SK-N-SH (cell line): Measurements from ENCODE around the gene C21orf91. TPM values are rescaled to one million over a fixed set of nuclear protein-coding genes. Genes with fewer than 3 reads are reported as not detected.

Source experiments
- CTCF ChIA-PET: fragments of 300-600, 350-600 bp; formaldehyde crosslinking; extraction: SDS; loops from one replicate; lab custom pipeline; 2021; lab: Yijun Ruan, JAX
- POLR2A ChIA-PET: fragments of 350-600 bp; sonication (Branson Sonifier 250); formaldehyde crosslinking; extraction: SDS; loops from one replicate; lab custom pipeline; 2020; ENCODE audit warnings: antibody characterized with exemption, inconsistent platforms; lab: Yijun Ruan, JAX
- DNase-seq: peaks from one replicate; pipeline ENCODE4 v3.0.0; 2012
- H2AFZ ChIP-seq: fragments of 200-600 bp; sonication (generic); 2 replicates; pipeline ENCODE4 v1.8.1; 2016; ENCODE audit warnings: antibody characterized with exemption, mild to moderate bottlenecking, low read depth
- H3F3A ChIP-seq: fragments of 200-600 bp; sonication (generic); replicated peaks from 2 replicates; pipeline ENCODE3; 2016; ENCODE audit warnings: antibody characterized with exemption, mild to moderate bottlenecking; ENCODE audit not compliant: insufficient read depth
- H3K27ac ChIP-seq, 2 experiments: fragments of 200-500 bp in 1 of 2; fragments of 200-600 bp in 1 of 2; sonication (Bioruptor generic) in 1 of 2; sonication (generic), shearing (Covaris generic) in 1 of 2; 2 replicates each; pipeline versions ENCODE4 v1.5.1 to v1.6.1; 2014 to 2016; ENCODE audit warnings: low read depth in 2 of 2, inconsistent platforms in 1 of 2, low read length in 1 of 2, mild to moderate bottlenecking in 1 of 2, mixed read lengths in 1 of 2
- H3K27me3 ChIP-seq: fragments of 200-600 bp; sonication (generic), shearing (Covaris generic); 2 replicates; pipeline ENCODE4 v1.6.1; 2016; ENCODE audit warnings: mixed run types; ENCODE audit not compliant: insufficient read depth
- H3K36me3 ChIP-seq, 2 experiments: fragments of 200-500 bp in 1 of 2; fragments of 200-600 bp in 1 of 2; sonication (Bioruptor generic) in 1 of 2; sonication (generic) in 1 of 2; replicated peaks in 1 of 2; 2 replicates each; pipeline versions ENCODE3 to v1.5.1; 2014 to 2016; ENCODE audit warnings: low read length in 1 of 2, mild to moderate bottlenecking in 1 of 2; ENCODE audit not compliant: insufficient read depth in 2 of 2, control insufficient read depth in 1 of 2
- H3K4me1 ChIP-seq, 2 experiments: fragments of 200-500 bp in 1 of 2; fragments of 200-600 bp in 1 of 2; sonication (Bioruptor generic) in 1 of 2; sonication (generic), shearing (Covaris generic) in 1 of 2; 2 replicates each; pipeline versions ENCODE4 v1.5.1 to v1.6.1; 2014 to 2016; ENCODE audit warnings: low read depth in 1 of 2, low read length in 1 of 2, mixed run types in 1 of 2; ENCODE audit not compliant: insufficient read depth in 2 of 2, control insufficient read depth in 1 of 2
- H3K4me2 ChIP-seq: fragments of 200-600 bp; sonication (generic), shearing (Covaris generic); 2 replicates; pipeline ENCODE4 v1.6.1; 2017; ENCODE audit warnings: mixed run types
- H3K4me3 ChIP-seq, 2 experiments: fragments of 200-500 bp in 1 of 2; fragments of 200-600 bp in 1 of 2; sonication (Bioruptor generic) in 1 of 2; sonication (generic), shearing (Covaris generic) in 1 of 2; 2 replicates each; pipeline versions ENCODE4 v1.5.1 to v1.8.1; 2014 to 2016; ENCODE audit warnings: low read depth in 2 of 2, inconsistent platforms in 1 of 2, low read length in 1 of 2, mild to moderate bottlenecking in 1 of 2, mixed read lengths in 1 of 2, moderate library complexity in 1 of 2
- H3K79me2 ChIP-seq: fragments of 200-600 bp; sonication (generic); 2 replicates; pipeline ENCODE4 v1.8.1; 2017; ENCODE audit warnings: mild to moderate bottlenecking; ENCODE audit not compliant: insufficient read depth
- H3K9ac ChIP-seq: fragments of 200-600 bp; sonication (generic); 2 replicates; pipeline ENCODE4 v1.6.1; 2017; ENCODE audit warnings: mixed run types
- H3K9me2 ChIP-seq: fragments of 200-600 bp; sonication (generic); 2 replicates; pipeline ENCODE4 v1.6.1; 2017; ENCODE audit warnings: mixed run types
- H3K9me3 ChIP-seq: fragments of 200-600 bp; sonication (generic); 2 replicates; pipeline ENCODE4 v1.6.1; 2017; ENCODE audit warnings: mixed run types, mild to moderate bottlenecking, moderate library complexity
- H4K20me1 ChIP-seq: fragments of 200-600 bp; sonication (generic); 2 replicates; pipeline ENCODE4 v1.6.1; 2017; ENCODE audit warnings: mild to moderate bottlenecking, mixed run types; ENCODE audit not compliant: insufficient read depth
- EP300 ChIP-seq, 2 experiments: IDR thresholded peaks; 2 replicates each; pipeline versions ENCODE4 v1.4.0 to v1.6.1; 2012; ENCODE audit warnings: borderline replicate concordance in 1 of 2, low read depth in 1 of 2, low read length in 1 of 2
- FOSL2 ChIP-seq: IDR thresholded peaks from 2 replicates; pipeline ENCODE4 v1.4.0; 2012; ENCODE audit warnings: low read depth, mild to moderate bottlenecking, moderate library complexity, borderline replicate concordance
- FOXJ3 ChIP-seq: sonication (generic); formaldehyde crosslinking; IDR thresholded peaks from 2 replicates; pipeline ENCODE4 v1.5.1; 2020; ENCODE audit warnings: mild to moderate bottlenecking, missing genetic modification reagents
- MXI1 ChIP-seq: IDR thresholded peaks from 2 replicates; pipeline ENCODE4 v1.6.1; 2012; ENCODE audit warnings: mild to moderate bottlenecking, low read depth, low read length, improper control_type of control experiment
- NFIC ChIP-seq: IDR thresholded peaks from 2 replicates; pipeline ENCODE4 v1.4.0; 2012; ENCODE audit warnings: borderline replicate concordance
- POLR2AphosphoS5 ChIP-seq: IDR thresholded peaks from 2 replicates; pipeline ENCODE4 v1.6.1; 2012; ENCODE audit warnings: low read depth, low read length
- RCOR1 ChIP-seq: fragments of 150-350 bp; IDR thresholded peaks from 2 replicates; pipeline ENCODE4 v1.6.1; 2017; ENCODE audit warnings: antibody characterized with exemption, low read length
- SIN3A ChIP-seq: IDR thresholded peaks from 2 replicates; pipeline ENCODE4 v1.6.1; 2012; ENCODE audit warnings: low read depth, mild to moderate bottlenecking, low read length, moderate library complexity, borderline replicate concordance
- TAF1 ChIP-seq: IDR thresholded peaks from 2 replicates; pipeline ENCODE4 v1.6.1; 2012; ENCODE audit warnings: low read depth, mild to moderate bottlenecking, low read length, moderate library complexity, borderline replicate concordance
- TEAD4 ChIP-seq: IDR thresholded peaks from 2 replicates; pipeline ENCODE4 v1.4.0; 2012; ENCODE audit warnings: mild to moderate bottlenecking, borderline replicate concordance; ENCODE audit not compliant: insufficient read depth
- WGBS: methylation state at CpG from one replicate; pipeline ENCODE4 v1.1.6; 2017; ENCODE audit warnings: low lambda C conversion rate; 5-methylcytosine and 5-hydroxymethylcytosine counted together
- polyA plus RNA-seq, 3 experiments: library from polyadenylated mRNA; depleted of rRNA; stranded (reverse); fragments of >200 nt; gene quantifications; 2 replicates each; pipeline ENCODE4 v1.2.3, GENCODE V29; 2012
- TF ChIP-seq, protein P1 (sequence below): IDR thresholded peaks from 2 replicates; pipeline ENCODE4 v1.4.0; 2012; ENCODE audit warnings: low read depth, borderline replicate concordance
- TF ChIP-seq, protein P2 (sequence below): IDR thresholded peaks from 2 replicates; pipeline ENCODE4 v1.6.1; 2012; ENCODE audit warnings: mild to moderate bottlenecking, low read depth, low read length, moderate library complexity
- TF ChIP-seq, protein P3 (sequence below): IDR thresholded peaks from 2 replicates; pipeline ENCODE4; 2012
- TF ChIP-seq, protein P4 (sequence below): fragments of 200-600 bp; sonication (generic); IDR thresholded peaks from 2 replicates; pipeline ENCODE4 v1.6.1; 2017; ENCODE audit warnings: antibody characterized with exemption, mild to moderate bottlenecking, moderate library complexity

C21orf91 gene
- polyA plus RNA-seq, 1 of the 3 experiments (the other 2 are of a cell fraction), result 2.2 TPM

DNA sequence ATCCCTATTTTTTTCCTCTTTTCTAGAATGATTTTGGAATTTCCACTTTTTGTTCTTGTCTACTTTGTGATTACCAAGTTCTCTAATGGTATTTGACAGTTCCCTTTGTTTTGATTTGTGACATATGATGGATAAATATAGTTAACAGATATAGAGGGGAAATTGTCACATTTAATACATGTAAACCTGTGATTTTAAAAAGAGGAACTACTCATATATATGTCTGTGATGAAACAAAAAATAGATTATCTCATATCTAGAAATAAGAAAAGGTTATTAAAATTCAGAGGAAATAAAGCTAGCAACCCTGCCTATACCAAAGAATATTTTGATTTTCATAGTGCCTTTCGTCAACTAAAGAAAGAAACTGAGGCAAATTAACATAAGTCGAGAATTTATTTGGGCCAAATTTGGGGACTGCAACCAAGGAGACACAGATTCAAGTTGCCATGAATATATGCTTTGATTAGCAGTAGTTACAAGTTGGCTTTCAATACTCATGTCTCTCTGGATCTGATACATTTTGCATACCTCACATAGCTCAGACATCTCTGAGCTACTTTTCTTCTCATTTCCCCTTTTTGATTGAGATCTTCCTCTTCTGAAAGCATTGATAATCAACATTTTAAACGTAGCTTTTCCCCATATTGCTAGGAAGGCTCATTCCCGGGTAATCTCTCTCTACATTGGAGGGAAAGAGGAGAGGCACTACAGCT lies 15.6 kb upstream of the C21orf91 start:
- TF ChIP-seq, protein P1, sequence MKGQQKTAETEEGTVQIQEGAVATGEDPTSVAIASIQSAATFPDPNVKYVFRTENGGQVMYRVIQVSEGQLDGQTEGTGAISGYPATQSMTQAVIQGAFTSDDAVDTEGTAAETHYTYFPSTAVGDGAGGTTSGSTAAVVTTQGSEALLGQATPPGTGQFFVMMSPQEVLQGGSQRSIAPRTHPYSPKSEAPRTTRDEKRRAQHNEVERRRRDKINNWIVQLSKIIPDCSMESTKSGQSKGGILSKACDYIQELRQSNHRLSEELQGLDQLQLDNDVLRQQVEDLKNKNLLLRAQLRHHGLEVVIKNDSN, result no peak
- no peak for TF ChIP-seq NFIC
- TF ChIP-seq EP300 (IDR thresholded peaks at IDR 0.05; ENCODE audit: borderline replicate concordance in 1 of 2, low read depth in 1 of 2, low read length in 1 of 2), result no peak
- TF ChIP-seq FOXJ3, result no peak
- TF ChIP-seq, protein P2, sequence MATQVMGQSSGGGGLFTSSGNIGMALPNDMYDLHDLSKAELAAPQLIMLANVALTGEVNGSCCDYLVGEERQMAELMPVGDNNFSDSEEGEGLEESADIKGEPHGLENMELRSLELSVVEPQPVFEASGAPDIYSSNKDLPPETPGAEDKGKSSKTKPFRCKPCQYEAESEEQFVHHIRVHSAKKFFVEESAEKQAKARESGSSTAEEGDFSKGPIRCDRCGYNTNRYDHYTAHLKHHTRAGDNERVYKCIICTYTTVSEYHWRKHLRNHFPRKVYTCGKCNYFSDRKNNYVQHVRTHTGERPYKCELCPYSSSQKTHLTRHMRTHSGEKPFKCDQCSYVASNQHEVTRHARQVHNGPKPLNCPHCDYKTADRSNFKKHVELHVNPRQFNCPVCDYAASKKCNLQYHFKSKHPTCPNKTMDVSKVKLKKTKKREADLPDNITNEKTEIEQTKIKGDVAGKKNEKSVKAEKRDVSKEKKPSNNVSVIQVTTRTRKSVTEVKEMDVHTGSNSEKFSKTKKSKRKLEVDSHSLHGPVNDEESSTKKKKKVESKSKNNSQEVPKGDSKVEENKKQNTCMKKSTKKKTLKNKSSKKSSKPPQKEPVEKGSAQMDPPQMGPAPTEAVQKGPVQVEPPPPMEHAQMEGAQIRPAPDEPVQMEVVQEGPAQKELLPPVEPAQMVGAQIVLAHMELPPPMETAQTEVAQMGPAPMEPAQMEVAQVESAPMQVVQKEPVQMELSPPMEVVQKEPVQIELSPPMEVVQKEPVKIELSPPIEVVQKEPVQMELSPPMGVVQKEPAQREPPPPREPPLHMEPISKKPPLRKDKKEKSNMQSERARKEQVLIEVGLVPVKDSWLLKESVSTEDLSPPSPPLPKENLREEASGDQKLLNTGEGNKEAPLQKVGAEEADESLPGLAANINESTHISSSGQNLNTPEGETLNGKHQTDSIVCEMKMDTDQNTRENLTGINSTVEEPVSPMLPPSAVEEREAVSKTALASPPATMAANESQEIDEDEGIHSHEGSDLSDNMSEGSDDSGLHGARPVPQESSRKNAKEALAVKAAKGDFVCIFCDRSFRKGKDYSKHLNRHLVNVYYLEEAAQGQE, result no peak
- TF ChIP-seq FOSL2, result no peak
- TF ChIP-seq POLR2AphosphoS5, result no peak
- TF ChIP-seq, protein P3, sequence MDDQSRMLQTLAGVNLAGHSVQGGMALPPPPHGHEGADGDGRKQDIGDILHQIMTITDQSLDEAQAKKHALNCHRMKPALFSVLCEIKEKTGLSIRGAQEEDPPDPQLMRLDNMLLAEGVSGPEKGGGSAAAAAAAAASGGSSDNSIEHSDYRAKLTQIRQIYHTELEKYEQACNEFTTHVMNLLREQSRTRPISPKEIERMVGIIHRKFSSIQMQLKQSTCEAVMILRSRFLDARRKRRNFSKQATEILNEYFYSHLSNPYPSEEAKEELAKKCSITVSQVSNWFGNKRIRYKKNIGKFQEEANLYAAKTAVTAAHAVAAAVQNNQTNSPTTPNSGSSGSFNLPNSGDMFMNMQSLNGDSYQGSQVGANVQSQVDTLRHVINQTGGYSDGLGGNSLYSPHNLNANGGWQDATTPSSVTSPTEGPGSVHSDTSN, result no peak
- no peak for TF ChIP-seq MXI1
- TF ChIP-seq, protein P4, sequence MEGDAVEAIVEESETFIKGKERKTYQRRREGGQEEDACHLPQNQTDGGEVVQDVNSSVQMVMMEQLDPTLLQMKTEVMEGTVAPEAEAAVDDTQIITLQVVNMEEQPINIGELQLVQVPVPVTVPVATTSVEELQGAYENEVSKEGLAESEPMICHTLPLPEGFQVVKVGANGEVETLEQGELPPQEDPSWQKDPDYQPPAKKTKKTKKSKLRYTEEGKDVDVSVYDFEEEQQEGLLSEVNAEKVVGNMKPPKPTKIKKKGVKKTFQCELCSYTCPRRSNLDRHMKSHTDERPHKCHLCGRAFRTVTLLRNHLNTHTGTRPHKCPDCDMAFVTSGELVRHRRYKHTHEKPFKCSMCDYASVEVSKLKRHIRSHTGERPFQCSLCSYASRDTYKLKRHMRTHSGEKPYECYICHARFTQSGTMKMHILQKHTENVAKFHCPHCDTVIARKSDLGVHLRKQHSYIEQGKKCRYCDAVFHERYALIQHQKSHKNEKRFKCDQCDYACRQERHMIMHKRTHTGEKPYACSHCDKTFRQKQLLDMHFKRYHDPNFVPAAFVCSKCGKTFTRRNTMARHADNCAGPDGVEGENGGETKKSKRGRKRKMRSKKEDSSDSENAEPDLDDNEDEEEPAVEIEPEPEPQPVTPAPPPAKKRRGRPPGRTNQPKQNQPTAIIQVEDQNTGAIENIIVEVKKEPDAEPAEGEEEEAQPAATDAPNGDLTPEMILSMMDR, result no peak
- TF ChIP-seq TEAD4, result no peak
- no peak for TF ChIP-seq TAF1
- no peak for TF ChIP-seq SIN3A
- TF ChIP-seq RCOR1, result no peak
- CTCF ChIA-PET, result interaction anchor here (0.8 to 2.5 kb wide), 4 partner anchors 12 to 90 kb away, joined by 3 to 7 read pairs (median 4); no protein-coding TSS in a partner anchor

More for the DNA sequence above, 15.6 kb upstream of the C21orf91 start:
- Histone ChIP-seq H3F3A (no peaks in the 10 kb centered on the region), H3K79me2 (no peaks in the 10 kb centered on the region), H3K36me3 (no peaks in the 10 kb centered on the region), H3K9ac (no peak overlapping the region), H2AFZ (no peak overlapping the region), H3K4me3 (no peak overlapping the region), H3K27ac (no peak overlapping the region), H3K27me3 (no peaks in the 10 kb centered on the region; the same call in 1 of the 2 replicates), H3K4me1 (no peaks in the 10 kb centered on the region), H4K20me1 (no peaks in the 10 kb centered on the region), H3K4me2 (no peak overlapping the region), H3K9me2 (no peaks in the 10 kb centered on the region), H3K9me3 (no peaks in the 10 kb centered on the region)
- 7% methylated on average over 4 of the region's 4 CpGs for WGBS
- POLR2A ChIA-PET, result no interaction called here
- DNase-seq, result no peak
